HepG2 (cell line): ENCODE results near the gene SLC35F4.

ENCODE experiments used
- BHLHE40 ChIP-seq: IDR thresholded peaks from 2 replicates; pipeline ENCODE4 v1.6.1; 2011; ENCODE audit warnings: low read length, improper control_type of control experiment
- POLR2A ChIP-seq, 2 experiments: IDR thresholded peaks; 2 replicates each; pipeline ENCODE4 v1.6.1; 2011; ENCODE audit warnings: low read depth in 2 of 2, low read length in 2 of 2, mild to moderate bottlenecking in 1 of 2, moderate library complexity in 1 of 2; ENCODE audit not compliant: insufficient read depth in 1 of 2
- ZNF383 ChIP-seq: sonication (generic); formaldehyde crosslinking; IDR thresholded peaks from 2 replicates; pipeline ENCODE4 v1.4.0; 2020; ENCODE audit warnings: missing genetic modification reagents, mild to moderate bottlenecking, borderline replicate concordance
- ZNF570 ChIP-seq: sonication (generic); formaldehyde crosslinking; IDR thresholded peaks from 2 replicates; pipeline ENCODE4 v1.4.0; 2020; ENCODE audit warnings: mild to moderate bottlenecking, missing genetic modification reagents, borderline replicate concordance
- TF ChIP-seq, protein P1 (sequence below): sonication (generic); formaldehyde crosslinking; IDR thresholded peaks from 2 replicates; pipeline ENCODE4 v1.4.0; 2020; ENCODE audit warnings: missing genetic modification reagents, mild to moderate bottlenecking, borderline replicate concordance
- TF ChIP-seq, protein P2 (sequence below): sonication (generic); formaldehyde crosslinking; IDR thresholded peaks from 2 replicates; pipeline ENCODE4 v1.5.0; 2020; ENCODE audit warnings: mild to moderate bottlenecking, missing genetic modification reagents, moderate library complexity
- TF ChIP-seq, protein P3 (sequence below): IDR thresholded peaks from 2 replicates; pipeline ENCODE4 v1.4.0; 2020; ENCODE audit warnings: mild to moderate bottlenecking, missing genetic modification reagents

GRCh38 chr14:57530571-57530970, 335.3 kb downstream of the SLC35F4 start:
- TF ChIP-seq, protein P1, sequence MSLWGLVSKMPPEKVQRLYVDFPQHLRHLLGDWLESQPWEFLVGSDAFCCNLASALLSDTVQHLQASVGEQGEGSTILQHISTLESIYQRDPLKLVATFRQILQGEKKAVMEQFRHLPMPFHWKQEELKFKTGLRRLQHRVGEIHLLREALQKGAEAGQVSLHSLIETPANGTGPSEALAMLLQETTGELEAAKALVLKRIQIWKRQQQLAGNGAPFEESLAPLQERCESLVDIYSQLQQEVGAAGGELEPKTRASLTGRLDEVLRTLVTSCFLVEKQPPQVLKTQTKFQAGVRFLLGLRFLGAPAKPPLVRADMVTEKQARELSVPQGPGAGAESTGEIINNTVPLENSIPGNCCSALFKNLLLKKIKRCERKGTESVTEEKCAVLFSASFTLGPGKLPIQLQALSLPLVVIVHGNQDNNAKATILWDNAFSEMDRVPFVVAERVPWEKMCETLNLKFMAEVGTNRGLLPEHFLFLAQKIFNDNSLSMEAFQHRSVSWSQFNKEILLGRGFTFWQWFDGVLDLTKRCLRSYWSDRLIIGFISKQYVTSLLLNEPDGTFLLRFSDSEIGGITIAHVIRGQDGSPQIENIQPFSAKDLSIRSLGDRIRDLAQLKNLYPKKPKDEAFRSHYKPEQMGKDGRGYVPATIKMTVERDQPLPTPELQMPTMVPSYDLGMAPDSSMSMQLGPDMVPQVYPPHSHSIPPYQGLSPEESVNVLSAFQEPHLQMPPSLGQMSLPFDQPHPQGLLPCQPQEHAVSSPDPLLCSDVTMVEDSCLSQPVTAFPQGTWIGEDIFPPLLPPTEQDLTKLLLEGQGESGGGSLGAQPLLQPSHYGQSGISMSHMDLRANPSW (CRISPR knock-in tag): no peak
- TF ChIP-seq POLR2A (IDR thresholded peaks at IDR 0.05; ENCODE audit: insufficient read depth in 1 of 2, low read depth in 2 of 2, low read length in 2 of 2) (no peak), ZNF570 (no peak), ZNF383 (no peak), BHLHE40 (no peak)
- TF ChIP-seq, protein P2, sequence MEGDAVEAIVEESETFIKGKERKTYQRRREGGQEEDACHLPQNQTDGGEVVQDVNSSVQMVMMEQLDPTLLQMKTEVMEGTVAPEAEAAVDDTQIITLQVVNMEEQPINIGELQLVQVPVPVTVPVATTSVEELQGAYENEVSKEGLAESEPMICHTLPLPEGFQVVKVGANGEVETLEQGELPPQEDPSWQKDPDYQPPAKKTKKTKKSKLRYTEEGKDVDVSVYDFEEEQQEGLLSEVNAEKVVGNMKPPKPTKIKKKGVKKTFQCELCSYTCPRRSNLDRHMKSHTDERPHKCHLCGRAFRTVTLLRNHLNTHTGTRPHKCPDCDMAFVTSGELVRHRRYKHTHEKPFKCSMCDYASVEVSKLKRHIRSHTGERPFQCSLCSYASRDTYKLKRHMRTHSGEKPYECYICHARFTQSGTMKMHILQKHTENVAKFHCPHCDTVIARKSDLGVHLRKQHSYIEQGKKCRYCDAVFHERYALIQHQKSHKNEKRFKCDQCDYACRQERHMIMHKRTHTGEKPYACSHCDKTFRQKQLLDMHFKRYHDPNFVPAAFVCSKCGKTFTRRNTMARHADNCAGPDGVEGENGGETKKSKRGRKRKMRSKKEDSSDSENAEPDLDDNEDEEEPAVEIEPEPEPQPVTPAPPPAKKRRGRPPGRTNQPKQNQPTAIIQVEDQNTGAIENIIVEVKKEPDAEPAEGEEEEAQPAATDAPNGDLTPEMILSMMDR (CRISPR knock-in tag): no peak
- TF ChIP-seq, protein P3, sequence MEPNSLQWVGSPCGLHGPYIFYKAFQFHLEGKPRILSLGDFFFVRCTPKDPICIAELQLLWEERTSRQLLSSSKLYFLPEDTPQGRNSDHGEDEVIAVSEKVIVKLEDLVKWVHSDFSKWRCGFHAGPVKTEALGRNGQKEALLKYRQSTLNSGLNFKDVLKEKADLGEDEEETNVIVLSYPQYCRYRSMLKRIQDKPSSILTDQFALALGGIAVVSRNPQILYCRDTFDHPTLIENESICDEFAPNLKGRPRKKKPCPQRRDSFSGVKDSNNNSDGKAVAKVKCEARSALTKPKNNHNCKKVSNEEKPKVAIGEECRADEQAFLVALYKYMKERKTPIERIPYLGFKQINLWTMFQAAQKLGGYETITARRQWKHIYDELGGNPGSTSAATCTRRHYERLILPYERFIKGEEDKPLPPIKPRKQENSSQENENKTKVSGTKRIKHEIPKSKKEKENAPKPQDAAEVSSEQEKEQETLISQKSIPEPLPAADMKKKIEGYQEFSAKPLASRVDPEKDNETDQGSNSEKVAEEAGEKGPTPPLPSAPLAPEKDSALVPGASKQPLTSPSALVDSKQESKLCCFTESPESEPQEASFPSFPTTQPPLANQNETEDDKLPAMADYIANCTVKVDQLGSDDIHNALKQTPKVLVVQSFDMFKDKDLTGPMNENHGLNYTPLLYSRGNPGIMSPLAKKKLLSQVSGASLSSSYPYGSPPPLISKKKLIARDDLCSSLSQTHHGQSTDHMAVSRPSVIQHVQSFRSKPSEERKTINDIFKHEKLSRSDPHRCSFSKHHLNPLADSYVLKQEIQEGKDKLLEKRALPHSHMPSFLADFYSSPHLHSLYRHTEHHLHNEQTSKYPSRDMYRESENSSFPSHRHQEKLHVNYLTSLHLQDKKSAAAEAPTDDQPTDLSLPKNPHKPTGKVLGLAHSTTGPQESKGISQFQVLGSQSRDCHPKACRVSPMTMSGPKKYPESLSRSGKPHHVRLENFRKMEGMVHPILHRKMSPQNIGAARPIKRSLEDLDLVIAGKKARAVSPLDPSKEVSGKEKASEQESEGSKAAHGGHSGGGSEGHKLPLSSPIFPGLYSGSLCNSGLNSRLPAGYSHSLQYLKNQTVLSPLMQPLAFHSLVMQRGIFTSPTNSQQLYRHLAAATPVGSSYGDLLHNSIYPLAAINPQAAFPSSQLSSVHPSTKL (CRISPR knock-in tag): no peak
